GM18907 (cell line): Measurements from ENCODE around the gene CDK5RAP3.

Source experiments
- ATAC-seq: cut with Tn5 transposase; IDR thresholded peaks from one replicate; pipeline ENCODE4 v1.9.1; 2021; ENCODE audit warnings: mild to moderate bottlenecking, moderate library complexity; ENCODE audit not compliant: unreplicated experiment

CDK5RAP3 gene

GRCh38 chr17:47948706-47949196, 22.2 kb upstream of the CDK5RAP3 start:
- no peak for ATAC-seq

DNA sequence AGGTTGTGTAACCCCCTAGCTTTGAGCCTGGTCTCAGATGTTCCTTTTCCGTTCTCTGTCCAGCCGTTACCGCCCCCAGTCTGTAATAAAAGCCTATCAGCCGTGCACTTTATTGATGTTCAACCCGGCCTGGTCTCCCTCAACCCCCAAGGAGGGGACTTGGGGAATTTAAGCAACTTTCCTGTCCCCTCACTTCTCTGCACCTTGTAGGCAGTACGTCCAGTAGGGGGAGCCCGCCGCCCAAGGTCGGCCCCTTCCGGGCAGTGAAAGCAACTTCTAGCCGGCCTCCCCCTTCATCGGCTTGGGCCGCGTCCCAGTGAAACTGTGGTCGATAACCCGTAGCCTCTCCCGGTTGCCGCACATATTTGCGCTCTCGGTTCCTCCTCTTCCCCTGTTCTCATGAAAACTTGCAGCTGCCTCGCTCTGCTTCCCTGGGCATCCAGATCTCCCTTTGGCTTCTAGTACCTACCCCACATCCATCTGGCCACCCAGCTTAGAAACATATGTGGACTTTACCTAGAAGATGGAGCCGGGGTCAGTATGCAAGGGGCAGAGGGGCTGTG, 21.6 kb upstream of the CDK5RAP3 start:
- peak; percentile 53 for ATAC-seq

GRCh38 chr17:47949946-47950345, 21.0 kb upstream of the CDK5RAP3 start:
- no peak for ATAC-seq

- no peak for ATAC-seq
Observed at GRCh38 chr17:47950448-47950847, 20.5 kb upstream of the CDK5RAP3 start.

GRCh38 chr17:47952171-47953021, 18.5 kb upstream of the CDK5RAP3 start:
- no peak for ATAC-seq

DNA sequence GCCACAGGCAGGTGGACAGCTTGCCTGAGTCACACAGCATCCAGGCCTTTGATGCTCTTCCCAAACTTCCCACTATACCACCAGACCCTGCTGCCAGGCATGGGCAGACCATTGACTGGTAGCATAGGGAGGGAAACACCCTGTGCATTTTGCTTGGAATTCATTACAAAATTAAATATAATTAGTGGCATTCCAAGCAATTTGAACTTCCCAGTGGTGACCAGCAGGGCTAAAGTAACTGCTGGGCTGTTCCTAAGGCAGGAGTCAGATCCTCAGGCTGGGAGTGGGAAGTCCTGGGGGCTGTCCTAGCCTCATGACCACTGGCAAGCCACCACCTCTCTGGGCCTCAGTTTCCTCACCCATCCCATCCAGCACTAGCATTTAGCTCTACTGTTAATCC, 17.0 kb upstream of the CDK5RAP3 start:
- no peak for ATAC-seq

GRCh38 chr17:47955497-47956461, 15.1 kb upstream of the CDK5RAP3 start:
- ATAC-seq = no peak

DNA sequence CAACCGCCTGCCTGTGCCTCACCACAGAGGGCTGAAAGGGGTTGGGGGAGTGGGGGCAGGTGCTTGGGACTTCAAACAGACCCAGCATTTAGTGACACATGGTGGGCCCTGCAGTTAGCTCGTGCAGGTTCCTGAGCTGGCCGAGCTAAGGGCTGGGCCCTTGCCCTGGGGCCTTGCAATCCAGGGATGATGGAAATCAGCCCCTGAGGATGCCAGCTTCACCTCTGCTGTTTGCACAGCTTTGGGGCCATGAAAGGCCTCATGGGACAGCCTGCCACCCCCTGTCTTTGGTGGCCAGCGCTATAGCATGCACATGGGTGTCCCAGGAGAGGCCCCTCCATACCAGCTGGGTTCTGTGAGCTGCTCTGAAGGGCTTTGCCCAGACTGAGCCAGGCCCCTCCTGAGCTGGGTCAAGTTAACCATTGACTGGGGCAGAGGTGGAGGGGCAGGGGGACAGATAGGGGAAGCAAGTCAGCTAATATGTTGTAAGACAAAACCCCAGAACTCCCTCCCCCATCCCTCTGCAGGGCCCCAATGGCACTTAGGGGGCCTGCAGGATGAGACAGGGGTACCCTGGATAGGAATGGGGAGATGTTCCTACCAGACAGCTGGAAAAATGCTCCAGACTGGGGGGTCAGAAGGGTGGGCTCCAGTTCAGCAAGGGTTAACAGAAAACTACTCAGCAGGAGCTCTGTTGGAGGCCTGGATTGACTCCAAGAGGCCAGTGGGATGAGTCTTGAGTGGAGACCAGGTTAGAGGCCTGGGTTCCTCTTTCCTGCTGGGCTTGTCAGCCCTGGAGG, 13.9 kb upstream of the CDK5RAP3 start:
- ATAC-seq = no peak

DNA sequence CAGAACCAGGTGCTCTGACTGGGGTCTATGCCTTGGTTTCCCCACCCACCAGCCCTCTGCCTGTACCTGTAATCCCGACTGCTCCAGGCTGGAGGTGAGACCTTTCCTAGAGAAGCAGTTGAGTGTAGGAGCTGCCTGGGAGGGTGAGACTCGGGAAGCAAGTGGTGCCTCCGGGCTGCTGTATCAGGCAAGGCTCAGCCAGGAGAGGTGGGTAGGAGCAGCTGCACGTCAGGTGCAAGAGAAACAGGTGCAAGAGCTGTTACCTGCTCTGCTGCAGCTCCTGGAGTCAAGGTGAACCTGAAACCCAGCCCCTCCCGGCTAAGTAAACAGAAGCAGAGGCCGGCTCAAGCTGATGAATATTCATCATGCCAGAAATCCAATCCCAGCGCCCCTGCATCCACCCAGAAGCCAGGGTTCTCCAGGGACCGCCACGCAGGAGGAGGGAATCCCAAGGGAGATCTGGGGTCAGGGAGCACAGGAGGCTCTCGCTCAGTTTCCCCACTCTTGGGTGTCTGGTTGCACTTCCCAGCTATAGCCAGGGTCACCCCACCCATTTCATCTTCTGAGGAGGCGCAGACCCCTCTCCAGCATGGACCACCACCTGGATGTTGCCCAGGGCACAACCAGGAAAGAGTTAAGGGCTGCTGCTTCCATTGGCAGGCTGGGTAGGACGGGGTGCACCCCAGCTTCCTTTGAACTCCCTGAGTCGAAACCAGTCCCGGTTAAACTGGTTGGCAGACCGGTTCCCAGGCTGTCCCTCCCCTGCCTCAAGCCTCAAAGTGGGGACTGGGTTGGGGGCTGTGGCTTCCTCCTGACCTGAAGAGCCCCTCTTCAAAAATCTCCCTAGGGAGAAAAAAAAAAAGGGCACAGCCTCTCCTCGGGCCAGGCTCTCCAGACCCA, 13.1 kb upstream of the CDK5RAP3 start, which contains the start of gene PRR15L:
TSS of gene PRR15L (minus strand) at position 293 of the 900 bp plus-strand sequence. CDS start 4,649 bp downstream, outside the sequence.
- ATAC-seq = no peak

DNA sequence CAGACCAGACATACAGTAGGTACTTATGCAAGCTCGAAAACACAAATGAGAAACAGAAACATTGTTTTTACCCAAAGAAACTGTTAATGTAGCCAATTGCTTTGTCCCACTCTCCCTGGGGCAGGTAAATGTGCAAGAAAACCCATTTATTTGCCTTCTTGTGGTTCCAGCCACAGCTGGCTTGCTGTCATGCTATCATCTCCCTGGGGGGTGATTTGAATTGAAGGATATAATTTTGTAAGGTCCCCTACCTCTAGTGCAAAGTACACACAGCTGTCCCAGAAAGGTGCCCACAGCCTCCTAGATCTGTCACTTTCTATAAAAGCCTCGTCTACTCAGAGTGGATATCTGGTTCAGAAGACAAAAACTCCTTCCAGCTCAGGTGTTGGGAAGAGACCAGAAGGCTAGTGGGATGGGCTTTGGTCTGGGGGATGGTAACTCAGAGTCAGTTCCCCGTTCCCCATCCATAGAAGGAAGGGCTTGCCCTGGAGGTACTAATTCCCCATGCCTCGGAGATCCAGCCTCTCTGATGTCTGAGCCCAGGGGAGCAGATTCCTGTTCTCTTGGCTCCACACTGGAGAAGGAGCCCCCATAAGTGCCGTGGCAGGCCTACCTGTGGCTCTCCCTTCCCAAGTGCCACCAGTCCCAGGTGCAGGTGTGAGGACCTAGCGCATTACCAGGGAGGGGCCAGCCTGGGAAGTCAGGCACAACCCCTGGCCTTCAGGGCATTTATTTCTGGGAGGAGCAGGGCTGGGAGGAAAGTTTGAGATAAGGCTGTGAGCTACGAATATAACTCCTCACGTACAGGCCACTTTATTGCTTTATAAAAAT, 10.9 kb upstream of the CDK5RAP3 start:
- no peak for ATAC-seq

- no peak for ATAC-seq
Observed at GRCh38 chr17:47961406-47961805, 9.5 kb upstream of the CDK5RAP3 start.

DNA sequence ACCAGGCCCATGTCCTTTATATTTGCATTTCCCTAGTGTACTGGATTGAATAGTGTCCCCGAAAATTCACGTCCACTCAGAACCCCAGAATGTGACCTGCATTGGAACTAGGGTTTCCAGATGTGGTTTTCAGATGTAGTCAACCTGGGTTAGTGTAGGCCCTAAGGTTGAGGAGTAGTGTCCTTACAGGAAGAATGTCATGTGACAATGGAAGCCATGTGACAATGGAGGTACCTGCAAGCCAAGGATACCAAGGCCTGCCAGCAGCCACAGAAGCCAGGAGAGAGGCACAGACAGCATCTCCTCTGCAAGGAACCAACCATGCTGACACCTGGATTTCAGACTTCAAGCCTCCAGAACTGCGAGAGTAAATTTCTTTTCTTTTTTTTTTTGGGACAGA, 8.0 kb upstream of the CDK5RAP3 start:
- no peak for ATAC-seq

- no peak for ATAC-seq
Observed at GRCh38 chr17:47964856-47965255, 6.1 kb upstream of the CDK5RAP3 start.

GRCh38 chr17:47966079-47966519, 4.8 kb upstream of the CDK5RAP3 start:
- ATAC-seq = no peak

GRCh38 chr17:47967607-47968252, 3.2 kb upstream of the CDK5RAP3 start:
- ATAC-seq = no peak

- no peak for ATAC-seq
Observed at GRCh38 chr17:47968836-47969235, 2.1 kb upstream of the CDK5RAP3 start.

- no peak for ATAC-seq
Observed at GRCh38 chr17:47969930-47970724, 786 bp upstream of the CDK5RAP3 start.
